SK-N-SH treated with all-trans-retinoic acid at 6 μM for 48 hours (cell line): Measurements from ENCODE around the gene MPG.

ENCODE experiments used
- ATAC-seq: fragments of 200-7000 bp; cut with Tn5 transposase; 3 replicates; pipeline ENCODE4 v1.9.1; 2020; ENCODE audit warnings: mild to moderate bottlenecking, moderate library complexity
- BACH2 ChIP-seq: fragments of 250-450 bp; sonication (Bioruptor Pico); IDR thresholded peaks from 2 replicates; pipeline ENCODE4 v1.9.0; 2021; ENCODE audit warnings: mild to moderate bottlenecking, borderline replicate concordance
- CSDC2 ChIP-seq: fragments of 250-450 bp; sonication (Bioruptor Pico); IDR thresholded peaks from 2 replicates; pipeline ENCODE4 v1.5.0; 2020; ENCODE audit warnings: mild to moderate bottlenecking, moderate library complexity
- ESRRG ChIP-seq: fragments of 250-450 bp; sonication (Bioruptor Pico); IDR thresholded peaks from 2 replicates; pipeline ENCODE4 v1.6.1; 2021; ENCODE audit warnings: mild to moderate bottlenecking
- ISL1 ChIP-seq: fragments of 250-450 bp; sonication (Bioruptor Pico); IDR thresholded peaks from 2 replicates; pipeline ENCODE4 v2.1.2; 2022; ENCODE audit warnings: mild to moderate bottlenecking, moderate library complexity
- OSR1 ChIP-seq: fragments of 250-450 bp; sonication (Bioruptor Pico); IDR thresholded peaks from 2 replicates; pipeline ENCODE4 v1.8.0; 2022; ENCODE audit warnings: moderate library complexity, mild to moderate bottlenecking, inconsistent platforms
- PPARA ChIP-seq: fragments of 250-450 bp; sonication (Bioruptor Pico); IDR thresholded peaks from 2 replicates; pipeline ENCODE4 v1.5.0; 2020; ENCODE audit warnings: mild to moderate bottlenecking, borderline replicate concordance
- RARB ChIP-seq: fragments of 250-450 bp; sonication (Bioruptor Pico); IDR thresholded peaks from 2 replicates; pipeline ENCODE4 v1.8.0; 2021; ENCODE audit warnings: mild to moderate bottlenecking, moderate library complexity
- SNAI2 ChIP-seq: fragments of 250-450 bp; sonication (Bioruptor Pico); IDR thresholded peaks from 2 replicates; pipeline ENCODE4 v1.5.0; 2020; ENCODE audit warnings: mild to moderate bottlenecking, moderate library complexity
- TCF4 ChIP-seq: fragments of 250-450 bp; sonication (Bioruptor Pico); IDR thresholded peaks from 2 replicates; pipeline ENCODE4 v1.8.0; 2021; ENCODE audit warnings: mild to moderate bottlenecking, moderate library complexity, borderline replicate concordance
- TOX ChIP-seq: fragments of 250-450 bp; sonication (Bioruptor Pico); IDR thresholded peaks from 2 replicates; pipeline ENCODE4 v1.8.0; 2021; ENCODE audit warnings: mild to moderate bottlenecking, moderate library complexity, borderline replicate concordance
- ZFP3 ChIP-seq: fragments of 250-450 bp; sonication (Bioruptor Pico); IDR thresholded peaks from 2 replicates; pipeline ENCODE4 v1.5.0; 2020; ENCODE audit warnings: mild to moderate bottlenecking, moderate library complexity
- ZNF565 ChIP-seq: fragments of 450-650 bp; formaldehyde crosslinking; conservative IDR thresholded peaks from 2 replicates; pipeline ENCODE4 v1.5.0; 2020; ENCODE audit warnings: low read depth, mild to moderate bottlenecking, moderate library complexity
- ZNF70 ChIP-seq: fragments of 450-650 bp; formaldehyde crosslinking; IDR thresholded peaks from 2 replicates; pipeline ENCODE4 v1.5.0; 2020; ENCODE audit warnings: mild to moderate bottlenecking, moderate library complexity
- ZNF8 ChIP-seq: fragments of 450-650 bp; formaldehyde crosslinking; IDR thresholded peaks from 2 replicates; pipeline ENCODE4 v1.5.0; 2020; ENCODE audit warnings: mild to moderate bottlenecking, moderate library complexity
- TF ChIP-seq, protein P1 (sequence below): fragments of 250-450 bp; sonication (Bioruptor Pico); IDR thresholded peaks from 2 replicates; pipeline ENCODE4 v1.5.1; 2020; ENCODE audit warnings: low read depth, mild to moderate bottlenecking, moderate library complexity
- TF ChIP-seq, protein P2 (sequence below): fragments of 250-450 bp; sonication (Bioruptor Pico); IDR thresholded peaks from 2 replicates; pipeline ENCODE4 v1.8.0; 2021; ENCODE audit warnings: low read depth, mild to moderate bottlenecking, moderate library complexity, borderline replicate concordance
- TF ChIP-seq, protein P3 (sequence below): fragments of 250-450 bp; sonication (Bioruptor Pico); IDR thresholded peaks from 2 replicates; pipeline ENCODE4 v1.8.0; 2020; ENCODE audit warnings: mild to moderate bottlenecking, moderate library complexity, borderline replicate concordance
- TF ChIP-seq, protein P4 (sequence below): fragments of 250-450 bp; sonication (Bioruptor Pico); IDR thresholded peaks from 2 replicates; pipeline ENCODE4 v1.5.1; 2021; ENCODE audit warnings: mild to moderate bottlenecking, moderate library complexity
- TF ChIP-seq, protein P5 (sequence below): fragments of 250-450 bp; sonication (Bioruptor Pico); IDR thresholded peaks from 2 replicates; pipeline ENCODE4 v1.5.0; 2020; ENCODE audit warnings: mild to moderate bottlenecking, moderate library complexity

The MPG gene

DNA sequence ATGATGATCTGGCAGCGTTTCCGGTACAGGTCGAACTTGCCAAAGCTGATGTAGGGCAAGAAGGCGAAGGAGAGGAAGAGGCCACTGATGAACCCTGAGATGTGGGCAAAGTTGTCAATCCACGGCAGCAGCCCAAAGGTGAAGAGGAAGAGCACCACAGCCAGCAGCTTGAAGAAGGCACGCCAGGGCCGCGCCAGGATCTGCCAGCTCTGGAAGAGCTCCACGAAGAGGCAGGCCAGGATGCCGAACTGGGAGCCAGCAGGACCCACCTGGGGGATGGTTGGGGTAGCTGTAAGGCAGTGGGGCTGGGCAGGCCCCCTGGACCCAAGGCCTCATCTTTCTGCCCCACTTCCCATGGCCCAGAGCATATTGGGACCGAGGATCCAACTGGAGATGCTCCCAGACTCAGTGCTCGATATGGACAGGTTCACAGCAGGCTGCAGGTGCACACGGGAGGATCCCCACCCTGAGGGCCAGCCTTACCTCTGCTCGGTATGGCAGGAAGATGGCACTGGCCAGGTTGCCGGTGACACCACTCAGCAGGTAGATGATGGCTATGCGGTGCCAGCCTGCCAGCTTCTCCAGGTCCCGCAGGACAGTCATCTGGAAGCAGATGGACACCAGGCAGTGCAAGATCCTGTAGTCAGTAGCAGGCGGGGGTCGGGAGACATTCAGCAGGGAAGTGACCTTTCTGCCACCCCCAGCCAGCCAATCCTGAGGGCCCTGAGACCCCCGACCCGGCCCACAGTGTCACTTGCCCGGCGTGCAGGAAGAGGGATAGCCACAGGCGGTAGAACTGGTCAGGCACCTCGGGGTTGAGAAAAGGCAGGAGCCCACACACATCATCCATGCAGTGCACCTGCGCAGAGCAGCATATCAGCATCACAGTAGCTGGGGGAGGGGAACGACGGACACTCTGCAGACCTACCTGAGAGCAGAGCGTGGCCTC, 19.3 kb upstream of the MPG start:
- ATAC-seq = no peak
- TF ChIP-seq OSR1 (CRISPR knock-in tag) = no peak
- TF ChIP-seq, protein P1, sequence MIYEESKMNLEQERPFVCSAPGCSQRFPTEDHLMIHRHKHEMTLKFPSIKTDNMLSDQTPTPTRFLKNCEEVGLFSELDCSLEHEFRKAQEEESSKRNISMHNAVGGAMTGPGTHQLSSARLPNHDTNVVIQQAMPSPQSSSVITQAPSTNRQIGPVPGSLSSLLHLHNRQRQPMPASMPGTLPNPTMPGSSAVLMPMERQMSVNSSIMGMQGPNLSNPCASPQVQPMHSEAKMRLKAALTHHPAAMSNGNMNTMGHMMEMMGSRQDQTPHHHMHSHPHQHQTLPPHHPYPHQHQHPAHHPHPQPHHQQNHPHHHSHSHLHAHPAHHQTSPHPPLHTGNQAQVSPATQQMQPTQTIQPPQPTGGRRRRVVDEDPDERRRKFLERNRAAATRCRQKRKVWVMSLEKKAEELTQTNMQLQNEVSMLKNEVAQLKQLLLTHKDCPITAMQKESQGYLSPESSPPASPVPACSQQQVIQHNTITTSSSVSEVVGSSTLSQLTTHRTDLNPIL = no peak
- no peak for TF ChIP-seq RARB (CRISPR knock-in tag)
- TF ChIP-seq, protein P2, sequence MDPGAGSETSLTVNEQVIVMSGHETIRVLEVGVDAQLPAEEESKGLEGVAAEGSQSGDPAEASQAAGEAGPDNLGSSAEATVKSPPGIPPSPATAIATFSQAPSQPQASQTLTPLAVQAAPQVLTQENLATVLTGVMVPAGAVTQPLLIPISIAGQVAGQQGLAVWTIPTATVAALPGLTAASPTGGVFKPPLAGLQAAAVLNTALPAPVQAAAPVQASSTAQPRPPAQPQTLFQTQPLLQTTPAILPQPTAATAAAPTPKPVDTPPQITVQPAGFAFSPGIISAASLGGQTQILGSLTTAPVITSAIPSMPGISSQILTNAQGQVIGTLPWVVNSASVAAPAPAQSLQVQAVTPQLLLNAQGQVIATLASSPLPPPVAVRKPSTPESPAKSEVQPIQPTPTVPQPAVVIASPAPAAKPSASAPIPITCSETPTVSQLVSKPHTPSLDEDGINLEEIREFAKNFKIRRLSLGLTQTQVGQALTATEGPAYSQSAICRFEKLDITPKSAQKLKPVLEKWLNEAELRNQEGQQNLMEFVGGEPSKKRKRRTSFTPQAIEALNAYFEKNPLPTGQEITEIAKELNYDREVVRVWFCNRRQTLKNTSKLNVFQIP (CRISPR knock-in tag) = no peak
- no peak for TF ChIP-seq TCF4
- no peak for TF ChIP-seq ZNF565 (CRISPR knock-in tag)

DNA sequence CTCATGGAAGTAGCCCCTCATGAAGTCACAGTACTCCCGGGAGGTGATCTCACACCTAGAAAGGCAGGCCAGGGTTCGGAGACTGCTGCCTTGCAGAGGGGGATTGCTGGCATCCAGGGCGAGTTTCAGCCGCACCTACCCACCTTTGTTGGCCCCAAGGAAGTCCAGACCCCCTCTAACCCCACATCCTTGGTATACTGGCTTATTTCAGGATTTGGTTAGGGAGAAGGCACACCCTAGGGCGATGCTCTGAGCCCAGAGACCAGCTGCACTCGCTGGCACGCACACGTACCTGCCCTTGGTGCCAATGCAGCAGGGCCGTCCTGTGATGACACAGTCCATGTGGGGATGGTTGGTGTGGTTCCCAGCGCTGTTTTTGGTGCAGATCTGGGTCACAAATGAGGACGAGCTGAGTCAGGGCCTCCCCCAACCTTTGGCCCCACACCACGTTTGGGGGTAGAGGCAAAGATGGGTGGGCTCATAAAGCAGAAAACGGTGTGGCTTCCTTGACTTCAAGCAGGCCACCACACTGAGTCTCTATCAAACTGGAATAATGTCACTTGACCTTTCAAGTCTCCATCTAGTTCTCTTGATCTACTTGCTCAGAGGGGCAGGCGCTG, 18.5 kb upstream of the MPG start:
- no peak for TF ChIP-seq TOX (CRISPR knock-in tag)
- no peak for TF ChIP-seq ISL1 (CRISPR knock-in tag)
- no peak for TF ChIP-seq ZNF565 (CRISPR knock-in tag)
- TF ChIP-seq, protein P3, sequence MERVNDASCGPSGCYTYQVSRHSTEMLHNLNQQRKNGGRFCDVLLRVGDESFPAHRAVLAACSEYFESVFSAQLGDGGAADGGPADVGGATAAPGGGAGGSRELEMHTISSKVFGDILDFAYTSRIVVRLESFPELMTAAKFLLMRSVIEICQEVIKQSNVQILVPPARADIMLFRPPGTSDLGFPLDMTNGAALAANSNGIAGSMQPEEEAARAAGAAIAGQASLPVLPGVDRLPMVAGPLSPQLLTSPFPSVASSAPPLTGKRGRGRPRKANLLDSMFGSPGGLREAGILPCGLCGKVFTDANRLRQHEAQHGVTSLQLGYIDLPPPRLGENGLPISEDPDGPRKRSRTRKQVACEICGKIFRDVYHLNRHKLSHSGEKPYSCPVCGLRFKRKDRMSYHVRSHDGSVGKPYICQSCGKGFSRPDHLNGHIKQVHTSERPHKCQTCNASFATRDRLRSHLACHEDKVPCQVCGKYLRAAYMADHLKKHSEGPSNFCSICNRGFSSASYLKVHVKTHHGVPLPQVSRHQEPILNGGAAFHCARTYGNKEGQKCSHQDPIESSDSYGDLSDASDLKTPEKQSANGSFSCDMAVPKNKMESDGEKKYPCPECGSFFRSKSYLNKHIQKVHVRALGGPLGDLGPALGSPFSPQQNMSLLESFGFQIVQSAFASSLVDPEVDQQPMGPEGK (CRISPR knock-in tag) = no peak
- TF ChIP-seq, protein P4, sequence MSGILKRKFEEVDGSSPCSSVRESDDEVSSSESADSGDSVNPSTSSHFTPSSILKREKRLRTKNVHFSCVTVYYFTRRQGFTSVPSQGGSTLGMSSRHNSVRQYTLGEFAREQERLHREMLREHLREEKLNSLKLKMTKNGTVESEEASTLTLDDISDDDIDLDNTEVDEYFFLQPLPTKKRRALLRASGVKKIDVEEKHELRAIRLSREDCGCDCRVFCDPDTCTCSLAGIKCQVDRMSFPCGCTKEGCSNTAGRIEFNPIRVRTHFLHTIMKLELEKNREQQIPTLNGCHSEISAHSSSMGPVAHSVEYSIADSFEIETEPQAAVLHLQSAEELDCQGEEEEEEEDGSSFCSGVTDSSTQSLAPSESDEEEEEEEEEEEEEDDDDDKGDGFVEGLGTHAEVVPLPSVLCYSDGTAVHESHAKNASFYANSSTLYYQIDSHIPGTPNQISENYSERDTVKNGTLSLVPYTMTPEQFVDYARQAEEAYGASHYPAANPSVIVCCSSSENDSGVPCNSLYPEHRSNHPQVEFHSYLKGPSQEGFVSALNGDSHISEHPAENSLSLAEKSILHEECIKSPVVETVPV (CRISPR knock-in tag) = no peak
- TF ChIP-seq, protein P5, sequence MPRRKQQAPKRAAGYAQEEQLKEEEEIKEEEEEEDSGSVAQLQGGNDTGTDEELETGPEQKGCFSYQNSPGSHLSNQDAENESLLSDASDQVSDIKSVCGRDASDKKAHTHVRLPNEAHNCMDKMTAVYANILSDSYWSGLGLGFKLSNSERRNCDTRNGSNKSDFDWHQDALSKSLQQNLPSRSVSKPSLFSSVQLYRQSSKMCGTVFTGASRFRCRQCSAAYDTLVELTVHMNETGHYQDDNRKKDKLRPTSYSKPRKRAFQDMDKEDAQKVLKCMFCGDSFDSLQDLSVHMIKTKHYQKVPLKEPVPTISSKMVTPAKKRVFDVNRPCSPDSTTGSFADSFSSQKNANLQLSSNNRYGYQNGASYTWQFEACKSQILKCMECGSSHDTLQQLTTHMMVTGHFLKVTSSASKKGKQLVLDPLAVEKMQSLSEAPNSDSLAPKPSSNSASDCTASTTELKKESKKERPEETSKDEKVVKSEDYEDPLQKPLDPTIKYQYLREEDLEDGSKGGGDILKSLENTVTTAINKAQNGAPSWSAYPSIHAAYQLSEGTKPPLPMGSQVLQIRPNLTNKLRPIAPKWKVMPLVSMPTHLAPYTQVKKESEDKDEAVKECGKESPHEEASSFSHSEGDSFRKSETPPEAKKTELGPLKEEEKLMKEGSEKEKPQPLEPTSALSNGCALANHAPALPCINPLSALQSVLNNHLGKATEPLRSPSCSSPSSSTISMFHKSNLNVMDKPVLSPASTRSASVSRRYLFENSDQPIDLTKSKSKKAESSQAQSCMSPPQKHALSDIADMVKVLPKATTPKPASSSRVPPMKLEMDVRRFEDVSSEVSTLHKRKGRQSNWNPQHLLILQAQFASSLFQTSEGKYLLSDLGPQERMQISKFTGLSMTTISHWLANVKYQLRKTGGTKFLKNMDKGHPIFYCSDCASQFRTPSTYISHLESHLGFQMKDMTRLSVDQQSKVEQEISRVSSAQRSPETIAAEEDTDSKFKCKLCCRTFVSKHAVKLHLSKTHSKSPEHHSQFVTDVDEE = no peak
- TF ChIP-seq RARB (CRISPR knock-in tag) = no peak
- TF ChIP-seq PPARA = no peak
- no peak for TF ChIP-seq CSDC2 (CRISPR knock-in tag)
- no peak for TF ChIP-seq ZNF8 (CRISPR knock-in tag)
- TF ChIP-seq ZNF70 (CRISPR knock-in tag) = no peak
- TF ChIP-seq TCF4 = no peak
- ATAC-seq = no peak

DNA sequence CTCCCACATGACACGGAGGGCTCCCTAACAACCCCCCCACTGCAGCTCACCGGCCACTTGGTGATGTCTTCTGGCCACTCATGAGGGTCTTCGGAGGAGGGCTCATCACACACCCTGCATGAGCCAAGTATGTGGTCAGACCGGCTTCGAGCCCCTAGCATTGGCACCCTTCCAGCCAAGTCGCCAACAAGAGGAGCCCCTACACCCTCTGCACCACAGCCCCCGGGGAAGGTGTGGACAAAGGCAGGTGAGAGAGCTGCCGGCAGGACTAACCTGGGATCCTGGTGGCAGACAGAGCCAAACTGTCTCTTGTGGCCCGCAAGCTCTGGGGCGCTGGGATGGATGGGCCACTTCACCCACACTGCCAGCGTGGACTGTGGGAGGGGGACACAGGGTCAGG, 17.9 kb upstream of the MPG start:
- TF ChIP-seq, protein P3 (CRISPR knock-in tag) = no peak
- TF ChIP-seq TCF4 = no peak
- TF ChIP-seq ZFP3 (CRISPR knock-in tag) = no peak
- TF ChIP-seq TOX (CRISPR knock-in tag) = no peak
- TF ChIP-seq SNAI2 = no peak
- no peak for TF ChIP-seq ISL1 (CRISPR knock-in tag)
- TF ChIP-seq, protein P5 = no peak
- TF ChIP-seq ZNF70 (CRISPR knock-in tag) = no peak
- no peak for TF ChIP-seq ZNF565 (CRISPR knock-in tag)
- no peak for TF ChIP-seq OSR1 (CRISPR knock-in tag)
- no peak for TF ChIP-seq BACH2 (CRISPR knock-in tag)
- no peak for TF ChIP-seq ESRRG
- no peak for ATAC-seq
